K562 (cell line): ENCODE results near the gene CDC42BPB. TPM values are rescaled to one million over a fixed set of nuclear protein-coding genes. Genes with fewer than 3 reads are reported as not detected.

ENCODE experiments used
- E2F6 ChIP-seq, 2 experiments: IDR thresholded peaks; 2 replicates each; pipeline ENCODE4 v1.6.1; 2011; ENCODE audit warnings: borderline replicate concordance in 1 of 2, control low read depth in 1 of 2, low read depth in 1 of 2, low read length in 1 of 2, mild to moderate bottlenecking in 1 of 2, mixed read lengths in 1 of 2, moderate library complexity in 1 of 2; ENCODE audit not compliant: insufficient read depth in 1 of 2, insufficient read length in 1 of 2, poor library complexity in 1 of 2, severe bottlenecking in 1 of 2; ENCODE audit errors: extremely low read depth in 1 of 2
- EP300 ChIP-seq: IDR thresholded peaks from 2 replicates; pipeline ENCODE4 v1.6.1; 2012; ENCODE audit warnings: low read length, improper control_type of control experiment
- KLF16 ChIP-seq: IDR thresholded peaks from 2 replicates; pipeline ENCODE4 v1.6.1; 2016; ENCODE audit warnings: antibody characterized with exemption
- L3MBTL2 ChIP-seq: fragments of 450-650 bp; IDR thresholded peaks from 2 replicates; pipeline ENCODE4 v1.6.1; 2016; ENCODE audit warnings: mild to moderate bottlenecking, moderate library complexity
- MAX ChIP-seq: sonication (generic); formaldehyde crosslinking; IDR thresholded peaks from 2 replicates; pipeline ENCODE4 v1.9.0; 2022; ENCODE audit warnings: mild to moderate bottlenecking, missing genetic modification reagents
- MEIS2 ChIP-seq: fragments of 450-650 bp; IDR thresholded peaks from 2 replicates; pipeline ENCODE4 v1.6.1; 2014; ENCODE audit warnings: mild to moderate bottlenecking; ENCODE audit not compliant: partially characterized antibody
- MIER1 ChIP-seq: fragments of 450-650 bp; IDR thresholded peaks from 2 replicates; pipeline ENCODE4 v1.6.1; 2016; ENCODE audit warnings: antibody characterized with exemption, mild to moderate bottlenecking, low read depth
- MNT ChIP-seq, 2 experiments: fragments of 450-650 bp; conservative IDR thresholded peaks; 2 replicates each; pipeline ENCODE4 v1.6.1; 2017; ENCODE audit warnings: mild to moderate bottlenecking in 2 of 2, moderate library complexity in 2 of 2
- RAD51 ChIP-seq: fragments of 450-650 bp; IDR thresholded peaks from 2 replicates; pipeline ENCODE4 v1.7.1; 2016; ENCODE audit warnings: low read depth, mild to moderate bottlenecking, borderline replicate concordance
- RBFOX2 ChIP-seq: fragments of 200-400 bp; formaldehyde crosslinking; IDR thresholded peaks from 2 replicates; pipeline ENCODE4 v1.6.1; 2017; ENCODE audit warnings: low read depth, mild to moderate bottlenecking, low read length, moderate library complexity
- SMAD4 ChIP-seq: fragments of 250-450 bp; sonication (Bioruptor Pico); conservative IDR thresholded peaks from 2 replicates; pipeline ENCODE4 v1.8.0; 2021; ENCODE audit warnings: inconsistent platforms, mild to moderate bottlenecking, moderate library complexity
- TGIF2 ChIP-seq: sonication (generic); formaldehyde crosslinking; IDR thresholded peaks from 2 replicates; pipeline ENCODE4 v1.8.1; 2022; ENCODE audit warnings: mild to moderate bottlenecking, missing genetic modification reagents, moderate library complexity
- ZNF354B ChIP-seq: fragments of 250-450 bp; sonication (Bioruptor Pico); IDR thresholded peaks from 2 replicates; pipeline ENCODE4 v1.4.0; 2020
- polyA plus RNA-seq, 8 experiments: library from polyadenylated mRNA; depleted of rRNA in 4 of 8; stranded (reverse) in 5 of 8; unstranded in 3 of 8; fragments of >200 nt; fragmentation: Nextera tagmentation in 2 of 8; fragmentation: Illumina TruSeq in 1 of 8; extraction: Ambion mirVana in 2 of 8; extraction: Trizol in 1 of 8; gene quantifications; 2 replicates each; pipeline versions ENCODE4 v1.2.1 to v1.2.3, GENCODE V29; 2011 to 2014; ENCODE audit warnings: inconsistent platforms in 1 of 8, missing spikeins in 1 of 8
- total RNA-seq, 7 experiments: library from RNA; depleted of rRNA in 6 of 7; stranded (reverse); fragments of >200 nt in 6 of 7; fragmentation: Illumina TruSeq in 2 of 7; extraction: Trizol in 2 of 7; gene quantifications; 2 replicates each; pipeline versions ENCODE4 v1.2.1 to v1.2.3, GENCODE V29; 2011 to 2021; ENCODE audit warnings: low replicate concordance in 1 of 7
- TF ChIP-seq, protein P1 (sequence below): sonication (generic); formaldehyde crosslinking; IDR thresholded peaks from 2 replicates; pipeline ENCODE4 v1.8.0; 2022; ENCODE audit warnings: missing genetic modification reagents, mild to moderate bottlenecking, moderate library complexity, borderline replicate concordance
- TF ChIP-seq, protein P2 (sequence below): sonication (generic); IDR thresholded peaks from 2 replicates; pipeline ENCODE4 v1.6.1; 2016

CDC42BPB gene
- total and polyA plus RNA-seq, 9 of the 15 experiments (the other 6 are each of a cell fraction or from before 2014, with no cell fraction given), result 0.07 to 24.3 (median 12.6) TPM

DNA sequence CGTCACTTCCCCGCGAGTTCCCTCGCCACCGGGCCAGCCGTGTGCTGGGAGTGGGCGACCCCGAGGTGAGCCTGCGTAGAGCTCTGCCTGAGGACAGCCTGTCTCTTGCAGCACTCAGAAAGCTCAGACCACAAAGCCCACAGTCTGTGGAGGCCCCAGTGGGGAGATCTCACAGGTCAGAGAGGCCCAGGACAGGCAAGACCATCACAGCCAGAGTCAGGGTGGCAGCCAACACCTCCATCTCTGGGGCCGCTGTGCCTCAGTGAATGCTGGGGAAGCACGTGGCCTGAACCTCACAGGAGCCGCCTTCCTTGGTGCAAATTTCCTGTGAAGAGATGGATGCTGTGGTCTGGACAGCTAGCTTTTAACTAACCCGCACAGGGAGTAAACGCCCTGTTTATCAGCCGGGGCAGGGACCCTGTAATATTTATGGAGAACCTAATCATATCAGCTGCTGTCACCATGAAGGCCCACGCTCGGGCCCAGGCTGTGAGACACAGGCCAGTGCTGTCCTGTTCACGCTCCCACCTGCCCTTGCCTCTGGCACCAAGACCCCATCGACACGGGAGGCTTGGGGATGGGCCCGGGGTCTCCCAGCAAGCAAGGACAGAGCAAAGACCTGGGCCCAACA, 56.9 kb downstream of the CDC42BPB start (continued):
- peak; percentile 49 to 73 for TF ChIP-seq E2F6 (IDR thresholded peaks at IDR 0.05; ENCODE audit: borderline replicate concordance in 1 of 2, extremely low read depth in 1 of 2, insufficient read depth in 1 of 2, insufficient read length in 1 of 2, low read depth in 1 of 2, low read length in 1 of 2, poor library complexity in 1 of 2, severe bottlenecking in 1 of 2)
- peak; percentile 52; the same call in 1 of the 2 replicates for TF ChIP-seq KLF16
- TF ChIP-seq MIER1, result no peak
- peak; percentile 25 to 57; a peak in 2 of 4 replicates for TF ChIP-seq MNT (conservative IDR thresholded peaks at IDR 0.05)
- TF ChIP-seq, protein P1, sequence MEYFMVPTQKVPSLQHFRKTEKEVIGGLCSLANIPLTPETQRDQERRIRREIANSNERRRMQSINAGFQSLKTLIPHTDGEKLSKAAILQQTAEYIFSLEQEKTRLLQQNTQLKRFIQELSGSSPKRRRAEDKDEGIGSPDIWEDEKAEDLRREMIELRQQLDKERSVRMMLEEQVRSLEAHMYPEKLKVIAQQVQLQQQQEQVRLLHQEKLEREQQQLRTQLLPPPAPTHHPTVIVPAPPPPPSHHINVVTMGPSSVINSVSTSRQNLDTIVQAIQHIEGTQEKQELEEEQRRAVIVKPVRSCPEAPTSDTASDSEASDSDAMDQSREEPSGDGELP (CRISPR knock-in tag), result peak; percentile 74; the same call in 1 of the 2 replicates
- TF ChIP-seq L3MBTL2, result peak; percentile 66
- peak; percentile 49; the same call in 1 of the 2 replicates for TF ChIP-seq EP300
- TF ChIP-seq RBFOX2, result 0 out of 2 replicates have a peak, but pooled peaks have one; percentile 30
- TF ChIP-seq, protein P2, sequence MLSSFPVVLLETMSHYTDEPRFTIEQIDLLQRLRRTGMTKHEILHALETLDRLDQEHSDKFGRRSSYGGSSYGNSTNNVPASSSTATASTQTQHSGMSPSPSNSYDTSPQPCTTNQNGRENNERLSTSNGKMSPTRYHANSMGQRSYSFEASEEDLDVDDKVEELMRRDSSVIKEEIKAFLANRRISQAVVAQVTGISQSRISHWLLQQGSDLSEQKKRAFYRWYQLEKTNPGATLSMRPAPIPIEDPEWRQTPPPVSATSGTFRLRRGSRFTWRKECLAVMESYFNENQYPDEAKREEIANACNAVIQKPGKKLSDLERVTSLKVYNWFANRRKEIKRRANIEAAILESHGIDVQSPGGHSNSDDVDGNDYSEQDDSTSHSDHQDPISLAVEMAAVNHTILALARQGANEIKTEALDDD, result peak; percentile 53; the same call in 1 of the 2 replicates
- no peak for TF ChIP-seq TGIF2
- peak; percentile 72 for TF ChIP-seq MEIS2
- peak; percentile 75 for TF ChIP-seq MAX (CRISPR knock-in tag)
- TF ChIP-seq ZNF354B, result no peak
- TF ChIP-seq SMAD4, result 0 out of 2 replicates have a peak, but pooled peaks have one; percentile 33
- TF ChIP-seq RAD51, result peak; percentile 18; the same call in 1 of the 2 replicates
